Neural progenitor cell (in vitro differentiated cells): ENCODE measurements around the gene NOTCH4. TPM values are rescaled to one million over a fixed set of nuclear protein-coding genes. Genes with fewer than 3 reads are reported as not detected.
A peak's percentile ranks its signal among the peaks of the same experiment; 100 is the strongest.
"Not testable (repeated sequence)": the region's sequence is repeated elsewhere in the genome, so short reads cannot be mapped to it uniquely, and the experiment has no call there.

ENCODE experiments used
- DNase-seq: peaks from one replicate; pipeline ENCODE4 v3.0.0-alpha.2; 2016; ENCODE audit warnings: low spot score
- H2AFZ ChIP-seq: fragments of 200-600 bp; sonication (generic); replicated peaks from 2 replicates; pipeline ENCODE4 v1.6.1; 2016; ENCODE audit warnings: antibody characterized with exemption
- H3F3A ChIP-seq: fragments of 200-600 bp; sonication (generic); 2 replicates; pipeline ENCODE4 v1.6.1; 2016; ENCODE audit warnings: antibody characterized with exemption, low read depth
- H3K27ac ChIP-seq: fragments of 200-600 bp; sonication (generic); 2 replicates; pipeline ENCODE4 v1.5.1; 2016; ENCODE audit warnings: mild to moderate bottlenecking
- H3K27me3 ChIP-seq: fragments of 200-600 bp; sonication (generic); 2 replicates; pipeline ENCODE4 v1.6.1; 2016; ENCODE audit warnings: mild to moderate bottlenecking, moderate library complexity
- H3K36me3 ChIP-seq: fragments of 200-600 bp; sonication (generic); 2 replicates; pipeline ENCODE4 v1.5.1; 2016
- H3K4me1 ChIP-seq: fragments of 200-600 bp; sonication (generic); 2 replicates; pipeline ENCODE4 v1.6.1; 2016; ENCODE audit warnings: mixed run types
- H3K4me2 ChIP-seq: fragments of 200-600 bp; sonication (generic); 2 replicates; pipeline ENCODE4 v1.6.1; 2016
- H3K4me3 ChIP-seq: fragments of 200-600 bp; sonication (generic); 2 replicates; pipeline ENCODE4 v1.5.1; 2016
- H3K79me2 ChIP-seq: fragments of 200-600 bp; sonication (generic); 2 replicates; pipeline ENCODE4 v1.6.1; 2016; ENCODE audit warnings: low read depth
- H3K9ac ChIP-seq: fragments of 200-600 bp; sonication (generic); 2 replicates; pipeline ENCODE4 v1.6.1; 2016
- H3K9me3 ChIP-seq: fragments of 200-600 bp; sonication (generic); 2 replicates; pipeline ENCODE4 v1.5.1; 2016; ENCODE audit warnings: low read depth
- H4K20me1 ChIP-seq: fragments of 200-600 bp; sonication (generic); 2 replicates; pipeline ENCODE4 v1.6.1; 2016; ENCODE audit warnings: low read depth
- H3K27ac Mint-ChIP-seq: 3 replicates; pipeline ENCODE4 v1.8.0; 2021; ENCODE audit warnings: mixed read lengths
- H3K27me3 Mint-ChIP-seq: 2 replicates; pipeline ENCODE4 v1.8.0; 2022; ENCODE audit warnings: low read depth, mild to moderate bottlenecking, inconsistent platforms, moderate library complexity, mixed read lengths; ENCODE audit not compliant: insufficient read depth
- H3K36me3 Mint-ChIP-seq: 3 replicates; pipeline ENCODE4 v1.8.0; 2021; ENCODE audit warnings: mixed read lengths
- H3K4me1 Mint-ChIP-seq: 3 replicates; pipeline ENCODE4 v1.8.0; 2021; ENCODE audit warnings: mixed read lengths
- H3K4me3 Mint-ChIP-seq: 3 replicates; pipeline ENCODE4 v1.8.0; 2021; ENCODE audit warnings: mild to moderate bottlenecking, moderate library complexity, mixed read lengths
- H3K9me3 Mint-ChIP-seq: 3 replicates; pipeline ENCODE4 v1.8.0; 2020; ENCODE audit warnings: mixed read lengths
- EZH2 ChIP-seq: fragments of 200-600 bp; sonication (generic); IDR thresholded peaks from 2 replicates; pipeline ENCODE4 v1.6.1; 2017; ENCODE audit warnings: antibody characterized with exemption, mild to moderate bottlenecking, moderate library complexity
- EZH2phosphoT487 ChIP-seq: fragments of 200-600 bp; sonication (generic); IDR thresholded peaks from 2 replicates; pipeline ENCODE4 v1.6.1; 2017; ENCODE audit warnings: antibody characterized with exemption
- total RNA-seq: library from RNA; depleted of rRNA; stranded (reverse); fragments of >200 nt; gene quantifications from 2 replicates; pipeline ENCODE4 v1.2.3, GENCODE V29; 2015; ENCODE audit warnings: low replicate concordance
- TF ChIP-seq, protein P1 (sequence below): fragments of 200-600 bp; sonication (generic); IDR thresholded peaks from 2 replicates; pipeline ENCODE4 v1.5.1; 2017; ENCODE audit warnings: antibody characterized with exemption, mild to moderate bottlenecking

NOTCH4 gene
- total RNA-seq, 1 donor from 2014 or later = 3.2 TPM

DNA sequence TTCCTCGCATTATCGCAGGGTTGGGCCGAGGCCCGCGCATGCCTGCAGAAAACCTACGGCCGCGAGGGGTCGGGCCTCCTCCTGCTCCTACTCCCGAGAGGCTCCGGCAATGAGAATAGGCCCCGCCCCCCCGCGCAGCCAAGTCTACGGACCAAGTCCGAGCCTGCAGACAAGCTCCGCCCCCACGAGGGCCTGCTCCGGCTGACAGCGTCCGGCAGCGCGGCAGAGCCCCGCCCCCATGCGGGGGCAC, 28.3 kb downstream of the NOTCH4 start:
- Histone ChIP-seq H3K36me3 (no peaks in the 10 kb centered on the region), H3K9me3 (no peaks in the 10 kb centered on the region), H3K9ac (no peak overlapping the region), H2AFZ (no peak overlapping the region), H3K4me1 (peaks cover 30% of the 10 kb centered on the region), H3F3A (peaks cover 30% of the 10 kb centered on the region), H3K27me3 (no peaks in the 10 kb centered on the region), H4K20me1 (no peaks in the 10 kb centered on the region), H3K4me2 (peak overlapping the region; percentile 86), H3K79me2 (peaks cover 9% of the 10 kb centered on the region), H3K4me3 (peak overlapping the region; percentile 70), H3K27ac (peak overlapping the region; percentile 99)
- Mint-ChIP-seq H3K27ac (peak overlapping the region; percentile 99), H3K27me3 (peaks cover 2% of the 10 kb centered on the region), H3K36me3 (peaks cover 2% of the 10 kb centered on the region), H3K9me3 (no peaks in the 10 kb centered on the region), H3K4me3 (peak overlapping the region; percentile 93), H3K4me1 (peaks cover 49% of the 10 kb centered on the region)
- DNase-seq = peak; percentile 100
- TF ChIP-seq, protein P1, sequence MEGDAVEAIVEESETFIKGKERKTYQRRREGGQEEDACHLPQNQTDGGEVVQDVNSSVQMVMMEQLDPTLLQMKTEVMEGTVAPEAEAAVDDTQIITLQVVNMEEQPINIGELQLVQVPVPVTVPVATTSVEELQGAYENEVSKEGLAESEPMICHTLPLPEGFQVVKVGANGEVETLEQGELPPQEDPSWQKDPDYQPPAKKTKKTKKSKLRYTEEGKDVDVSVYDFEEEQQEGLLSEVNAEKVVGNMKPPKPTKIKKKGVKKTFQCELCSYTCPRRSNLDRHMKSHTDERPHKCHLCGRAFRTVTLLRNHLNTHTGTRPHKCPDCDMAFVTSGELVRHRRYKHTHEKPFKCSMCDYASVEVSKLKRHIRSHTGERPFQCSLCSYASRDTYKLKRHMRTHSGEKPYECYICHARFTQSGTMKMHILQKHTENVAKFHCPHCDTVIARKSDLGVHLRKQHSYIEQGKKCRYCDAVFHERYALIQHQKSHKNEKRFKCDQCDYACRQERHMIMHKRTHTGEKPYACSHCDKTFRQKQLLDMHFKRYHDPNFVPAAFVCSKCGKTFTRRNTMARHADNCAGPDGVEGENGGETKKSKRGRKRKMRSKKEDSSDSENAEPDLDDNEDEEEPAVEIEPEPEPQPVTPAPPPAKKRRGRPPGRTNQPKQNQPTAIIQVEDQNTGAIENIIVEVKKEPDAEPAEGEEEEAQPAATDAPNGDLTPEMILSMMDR = peak; percentile 34
- TF ChIP-seq EZH2 = no peak

DNA sequence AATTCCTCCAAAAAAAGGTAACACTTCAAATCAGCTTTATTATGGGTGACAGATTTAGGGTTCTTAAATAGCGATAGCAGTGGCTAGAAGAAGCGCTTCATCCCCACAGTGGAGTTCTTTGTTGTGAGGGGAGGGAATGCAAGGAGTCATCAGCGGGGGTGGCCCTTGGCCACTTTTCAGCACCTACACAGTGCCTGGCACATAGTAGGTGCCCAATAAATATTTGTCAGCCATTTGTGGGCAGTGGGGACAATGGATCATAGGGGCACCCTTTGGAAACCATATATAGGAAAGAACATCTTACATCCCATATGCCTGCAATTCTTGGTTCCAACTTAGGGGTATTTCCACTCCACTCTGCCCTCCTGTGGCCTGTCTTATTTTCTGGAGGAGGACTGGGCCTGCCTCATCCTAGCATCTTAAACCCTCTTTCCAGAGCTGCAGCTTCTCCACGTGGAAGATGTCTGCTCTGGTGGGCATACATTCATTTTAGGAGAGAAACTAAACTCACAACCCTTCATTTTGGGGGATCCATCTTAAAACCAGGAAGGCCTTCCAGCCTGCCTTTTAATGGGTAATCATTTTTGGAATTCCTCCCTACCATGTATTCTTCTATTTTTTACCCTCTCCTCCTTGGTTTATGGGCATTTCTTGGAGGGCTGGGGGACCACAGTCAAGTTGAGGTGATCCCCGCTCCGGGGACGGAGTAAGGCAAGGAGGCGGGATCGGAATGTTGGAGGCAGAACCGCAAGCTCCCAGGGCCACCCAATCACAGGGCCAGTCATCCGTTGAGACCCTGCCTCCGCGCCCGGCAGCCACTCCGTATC, 28.8 kb downstream of the NOTCH4 start:
- H3K27ac Mint-ChIP-seq = peak overlapping the region; percentile 99
- Histone ChIP-seq H3K4me3 (peak overlapping the region; percentile 54), H3K79me2 (peaks cover 10% of the 10 kb centered on the region), H3K9ac (peak overlapping the region; percentile 31), H3K27ac (peak overlapping the region; percentile 72), H3K4me1 (peaks cover 32% of the 10 kb centered on the region), H4K20me1 (no peaks in the 10 kb centered on the region), H3K4me2 (peak overlapping the region; percentile 82), H3K36me3 (no peaks in the 10 kb centered on the region), H2AFZ (no peak overlapping the region), H3F3A (peaks cover 33% of the 10 kb centered on the region), H3K27me3 (no peaks in the 10 kb centered on the region), H3K9me3 (no peaks in the 10 kb centered on the region)
- peaks cover 2% of the 10 kb centered on the region for H3K27me3 Mint-ChIP-seq
- DNase-seq = peak; percentile 53
- peaks cover 2% of the 10 kb centered on the region for H3K36me3 Mint-ChIP-seq
- H3K9me3 Mint-ChIP-seq = no peaks in the 10 kb centered on the region
- TF ChIP-seq, protein P1 = peak; percentile 37
- TF ChIP-seq EZH2phosphoT487 = no peak
- no peak for TF ChIP-seq EZH2
- H3K4me1 Mint-ChIP-seq = peaks cover 51% of the 10 kb centered on the region
- H3K4me3 Mint-ChIP-seq = peak overlapping the region; percentile 93

DNA sequence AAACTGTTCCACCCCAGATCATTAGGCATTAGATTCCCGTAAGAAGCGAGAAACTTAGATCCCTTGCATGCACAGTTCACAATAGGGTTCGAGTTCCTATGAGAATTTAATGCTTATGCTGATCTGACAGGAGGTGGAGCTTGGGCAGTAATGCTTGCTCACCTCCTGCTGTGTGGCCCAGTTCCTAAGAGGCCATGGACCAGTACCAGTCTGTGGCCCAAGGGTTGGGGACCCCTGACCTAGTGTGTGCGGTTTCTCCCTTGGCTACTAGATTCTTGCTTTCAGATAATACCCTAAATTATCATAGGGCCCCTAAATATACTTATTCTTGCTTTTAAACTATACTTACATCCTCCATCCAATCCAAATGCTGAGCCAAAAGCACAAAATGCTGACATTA, 29.5 kb downstream of the NOTCH4 start:
- H3K4me2 ChIP-seq = peak overlapping the region; percentile 82
- H3F3A ChIP-seq = peaks cover 33% of the 10 kb centered on the region
- no peak for DNase-seq
- no peak overlapping the region for H2AFZ ChIP-seq
- H3K27ac Mint-ChIP-seq = peak overlapping the region; percentile 99
- H3K36me3 Mint-ChIP-seq = peaks cover 2% of the 10 kb centered on the region
- H3K9me3 Mint-ChIP-seq = no peaks in the 10 kb centered on the region
- H3K27me3 Mint-ChIP-seq = peaks cover 2% of the 10 kb centered on the region
- H4K20me1 ChIP-seq = no peaks in the 10 kb centered on the region
- peaks cover 47% of the 10 kb centered on the region for H3K4me1 Mint-ChIP-seq
- no peak overlapping the region for H3K27ac ChIP-seq
- no peaks in the 10 kb centered on the region for H3K9me3 ChIP-seq
- H3K4me1 ChIP-seq = peaks cover 32% of the 10 kb centered on the region
- no peak overlapping the region for H3K9ac ChIP-seq
- no peak overlapping the region for H3K4me3 ChIP-seq
- TF ChIP-seq, protein P1 = no peak
- TF ChIP-seq EZH2 (no peak), EZH2phosphoT487 (no peak)
- no peaks in the 10 kb centered on the region for H3K36me3 ChIP-seq
- peak overlapping the region; percentile 93 for H3K4me3 Mint-ChIP-seq
- no peaks in the 10 kb centered on the region for H3K27me3 ChIP-seq
- H3K79me2 ChIP-seq = peaks cover 16% of the 10 kb centered on the region

- H3K9ac ChIP-seq, H3K4me3 Mint-ChIP-seq, H3K27ac ChIP-seq, H3K9me3 ChIP-seq, H3K4me3 ChIP-seq, H3K36me3 ChIP-seq, H3K27me3 Mint-ChIP-seq, H3K9me3 Mint-ChIP-seq, DNase-seq, H4K20me1 ChIP-seq, H3K27me3 ChIP-seq, H3K36me3 Mint-ChIP-seq, H2AFZ ChIP-seq: not testable (repeated sequence)
- Histone ChIP-seq H3K4me1 (peaks cover 32% of the 10 kb centered on the region), H3K79me2 (peaks cover 29% of the 10 kb centered on the region), H3K4me2 (peak overlapping the region; percentile 50), H3F3A (peaks cover 40% of the 10 kb centered on the region)
- H3K27ac Mint-ChIP-seq = peak overlapping the region; percentile 91
- H3K4me1 Mint-ChIP-seq = peaks cover 57% of the 10 kb centered on the region
Measured at GRCh38 chr6:32193096-32193495, 30.8 kb downstream of the NOTCH4 start.
